GM18867 (cell line): Measurements from ENCODE around the gene FBXO15.

Source experiments
- ATAC-seq: cut with Tn5 transposase; IDR thresholded peaks from one replicate; pipeline ENCODE4 v1.9.1; 2021; ENCODE audit warnings: mild to moderate bottlenecking, moderate library complexity; ENCODE audit not compliant: unreplicated experiment

Gene FBXO15

GRCh38 chr18:74154716-74155115 is 7.1 kb upstream of the FBXO15 start:
- no peak for ATAC-seq

GRCh38 chr18:74153793-74154192 is 6.2 kb upstream of the FBXO15 start:
- no peak for ATAC-seq

- no peak for ATAC-seq
Observed at GRCh38 chr18:74153377-74153776, 5.7 kb upstream of the FBXO15 start.

DNA sequence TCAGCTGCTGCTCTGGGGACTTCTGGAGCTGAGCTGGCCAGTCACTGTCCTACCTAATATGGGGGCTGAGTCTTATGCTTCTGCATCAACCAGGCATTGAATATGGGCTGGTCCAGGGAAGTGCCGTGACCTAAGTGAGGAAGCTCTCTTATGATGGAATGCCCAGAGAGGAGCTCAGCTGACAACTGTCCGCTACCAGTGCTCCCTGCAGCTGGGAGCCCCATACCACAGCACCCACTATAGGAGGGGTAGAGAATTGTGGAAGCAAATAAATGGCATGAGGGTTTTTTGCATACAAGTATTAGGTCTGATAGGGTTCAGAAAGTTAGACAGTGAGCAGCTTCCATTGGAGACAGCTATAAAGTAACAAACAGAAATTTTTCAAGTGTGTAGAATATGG is 5.2 kb upstream of the FBXO15 start:
- no peak for ATAC-seq

DNA sequence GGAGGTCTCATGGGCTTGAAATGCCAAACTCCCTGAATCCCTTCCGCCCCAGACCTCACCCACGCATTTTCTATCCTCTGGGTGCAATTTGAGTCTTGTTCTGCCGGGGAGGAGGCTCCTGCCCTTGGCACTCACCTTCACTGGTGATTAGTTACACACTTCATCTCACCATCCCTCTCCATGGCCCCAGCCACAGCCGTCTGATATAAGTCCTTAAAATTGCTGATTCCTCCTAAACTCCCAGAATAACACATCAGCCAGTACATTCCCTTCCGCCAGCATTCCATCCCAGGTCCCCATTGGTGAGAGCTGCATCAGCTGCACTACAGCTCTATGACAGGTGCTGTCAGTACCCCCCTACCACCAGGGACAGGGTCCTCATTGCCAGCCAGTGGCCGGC is 4.6 kb upstream of the FBXO15 start:
- ATAC-seq: no peak

- no peak for ATAC-seq
Observed at GRCh38 chr18:74149878-74150277, 2.2 kb upstream of the FBXO15 start.

- peak; percentile 24 for ATAC-seq
Observed at GRCh38 chr18:74148543-74149070, 973 bp upstream of the FBXO15 start.

- ATAC-seq: no peak
Observed at GRCh38 chr18:74147491-74147778, 199 bp downstream of the FBXO15 start.

- ATAC-seq: no peak
Observed at GRCh38 chr18:74146756-74147155, 878 bp downstream of the FBXO15 start.

DNA sequence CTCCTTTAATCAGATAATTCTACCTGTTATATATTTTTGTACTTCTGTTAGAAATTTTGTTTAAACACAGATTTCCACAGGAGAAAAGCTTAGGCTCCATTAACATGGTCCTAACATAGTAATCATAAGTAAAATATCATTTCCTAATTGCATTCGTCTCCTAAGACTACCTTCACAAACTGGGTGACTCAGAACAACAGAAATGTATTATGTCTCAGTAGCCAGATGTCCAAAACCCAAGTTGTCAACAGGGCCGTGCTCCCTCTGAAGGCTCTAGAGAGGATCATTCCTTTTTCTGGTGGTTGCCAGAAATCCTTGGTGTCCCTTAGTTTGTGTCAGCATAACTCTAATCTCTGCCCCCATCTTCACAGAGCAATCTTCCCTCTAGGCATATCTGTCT is 5.4 kb downstream of the FBXO15 start:
- ATAC-seq: no peak

GRCh38 chr18:74141667-74142066 is 6.0 kb downstream of the FBXO15 start:
- no peak for ATAC-seq

GRCh38 chr18:74140582-74140981 is 7.1 kb downstream of the FBXO15 start:
- ATAC-seq: no peak

DNA sequence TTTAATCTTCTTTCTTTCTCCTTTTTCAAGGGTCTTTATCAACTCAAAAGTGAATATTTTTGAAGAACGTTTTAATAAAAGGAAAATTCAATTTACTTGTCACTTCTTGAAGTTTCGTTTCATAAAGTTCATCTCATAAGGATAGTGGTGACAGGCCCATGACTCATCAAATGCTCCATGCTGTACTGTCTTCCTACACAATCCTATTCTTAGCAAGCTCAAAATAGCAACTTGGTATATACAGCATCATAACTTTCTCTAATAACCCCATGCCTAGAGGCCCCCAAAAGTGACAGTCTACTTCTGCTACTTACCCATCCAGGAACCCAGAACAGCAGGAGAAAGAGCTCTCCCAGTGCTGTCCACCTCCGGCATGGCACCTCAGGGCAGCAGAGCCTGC is 7.7 kb downstream of the FBXO15 start:
- ATAC-seq: peak; percentile 38

DNA sequence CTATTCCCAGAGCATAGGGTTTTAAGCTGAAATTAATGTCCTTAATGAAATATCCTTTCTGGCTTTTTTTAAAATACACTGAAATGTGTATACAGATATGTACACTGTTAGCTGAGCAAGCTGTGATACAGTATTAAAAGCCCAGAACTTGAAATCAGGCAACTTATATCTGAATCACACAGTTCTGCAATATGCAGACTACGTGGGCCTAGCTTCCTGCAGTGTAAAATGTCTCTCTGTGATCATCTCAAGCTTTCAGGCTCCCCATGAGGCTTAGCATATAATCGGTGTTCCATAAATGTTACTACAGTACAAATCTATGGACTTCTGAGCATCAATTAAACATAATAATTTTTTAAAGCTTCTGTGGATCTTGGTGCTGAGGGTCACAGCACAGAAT is 8.2 kb downstream of the FBXO15 start:
- no peak for ATAC-seq

DNA sequence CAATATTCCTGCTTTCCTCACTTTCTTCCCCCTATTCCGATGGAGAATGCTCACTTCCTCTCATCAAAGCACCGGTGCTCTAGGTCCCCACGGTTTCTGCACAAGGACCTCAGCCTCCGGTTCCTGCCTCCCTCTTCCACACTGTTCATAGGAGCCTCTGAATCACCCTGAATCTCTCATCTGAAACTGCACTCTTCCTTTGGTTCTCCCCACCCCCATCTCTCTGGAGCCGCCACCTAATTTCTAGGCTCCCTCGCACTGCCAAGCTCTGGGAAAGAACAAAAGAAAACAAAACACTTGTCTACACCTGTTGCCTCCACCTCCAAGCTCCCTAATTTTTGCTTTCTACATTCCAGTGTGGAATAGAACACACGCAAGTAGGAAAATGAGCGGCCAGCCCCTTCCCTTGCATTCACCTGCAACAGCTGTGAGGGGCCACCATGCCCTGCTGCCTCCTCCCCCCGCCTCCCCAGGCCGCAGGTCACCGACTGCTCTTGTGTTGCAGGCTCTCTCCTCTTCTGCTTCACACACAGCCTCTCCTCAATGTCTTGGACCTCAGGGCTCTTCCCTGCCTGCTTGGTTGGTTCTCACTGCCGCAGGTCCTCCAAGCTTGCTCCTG is 9.6 kb downstream of the FBXO15 start:
- ATAC-seq: no peak

DNA sequence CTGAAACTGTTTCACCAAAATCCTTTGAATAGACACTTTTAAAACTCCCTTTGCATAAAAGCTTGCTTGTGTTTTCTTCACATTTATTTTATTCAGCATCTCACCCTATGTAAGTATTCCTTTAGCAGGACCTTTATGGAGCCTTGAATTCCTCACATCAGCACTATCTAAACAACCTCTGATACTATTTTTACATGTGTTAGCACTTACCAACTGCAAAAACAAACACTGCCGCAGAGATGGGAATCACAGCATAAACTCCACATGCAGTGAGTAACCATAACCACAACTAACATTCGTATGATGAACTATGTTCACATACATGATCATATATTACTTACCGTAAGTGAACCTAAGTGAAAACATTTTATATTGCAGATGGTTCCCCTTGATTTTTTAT is 15.4 kb downstream of the FBXO15 start:
- no peak for ATAC-seq

- ATAC-seq: no peak
Observed at GRCh38 chr18:74131124-74131523, 16.5 kb downstream of the FBXO15 start.

- ATAC-seq: no peak
Observed at GRCh38 chr18:74128159-74128558, 19.5 kb downstream of the FBXO15 start.

DNA sequence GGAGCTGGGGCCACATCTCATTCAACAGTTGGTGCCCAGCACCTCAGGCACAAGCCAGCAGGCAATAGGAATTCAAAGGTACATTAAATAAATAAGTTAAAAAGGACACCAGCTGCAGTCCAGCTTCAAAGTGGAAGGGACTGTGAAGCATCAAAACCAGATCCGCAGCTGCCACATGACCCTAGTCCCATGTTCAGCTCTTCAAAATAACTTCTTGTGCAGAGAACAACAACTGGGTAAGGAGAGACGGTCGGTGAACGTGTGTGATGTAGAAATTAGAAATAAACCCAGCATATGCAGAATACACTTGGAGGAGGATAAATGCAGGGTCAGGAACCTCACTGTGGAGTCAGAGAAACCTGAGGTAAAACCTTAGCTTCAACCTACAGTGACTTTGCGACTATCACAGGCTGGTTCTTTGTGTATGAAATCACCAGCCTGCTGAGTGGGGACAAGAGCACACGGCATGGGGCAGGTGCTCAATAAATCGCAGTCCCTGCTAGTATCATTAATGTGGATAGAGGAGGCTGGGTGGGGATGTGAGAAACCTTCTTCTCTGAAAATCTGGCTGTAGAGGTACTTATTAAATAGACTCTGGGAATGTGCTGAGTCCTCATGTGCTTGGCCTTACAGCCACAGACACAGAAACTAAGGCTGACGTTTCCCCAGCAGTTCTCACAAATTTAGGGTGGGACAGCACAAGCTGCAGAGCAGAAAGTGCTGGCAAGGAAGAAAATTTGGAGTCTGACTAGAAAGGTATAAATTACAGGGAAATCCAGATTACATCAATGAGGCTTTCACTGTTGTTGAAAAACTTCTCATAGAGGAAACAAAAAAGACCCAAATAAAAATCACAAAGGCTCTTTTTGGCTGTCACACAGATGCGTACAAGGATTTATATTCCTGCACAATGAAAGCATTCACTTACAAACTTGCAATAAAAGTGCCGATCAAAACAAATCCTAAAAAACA is 20.7 kb downstream of the FBXO15 start:
- no peak for ATAC-seq

GRCh38 chr18:74124642-74125041 is 23.0 kb downstream of the FBXO15 start:
- ATAC-seq: no peak

DNA sequence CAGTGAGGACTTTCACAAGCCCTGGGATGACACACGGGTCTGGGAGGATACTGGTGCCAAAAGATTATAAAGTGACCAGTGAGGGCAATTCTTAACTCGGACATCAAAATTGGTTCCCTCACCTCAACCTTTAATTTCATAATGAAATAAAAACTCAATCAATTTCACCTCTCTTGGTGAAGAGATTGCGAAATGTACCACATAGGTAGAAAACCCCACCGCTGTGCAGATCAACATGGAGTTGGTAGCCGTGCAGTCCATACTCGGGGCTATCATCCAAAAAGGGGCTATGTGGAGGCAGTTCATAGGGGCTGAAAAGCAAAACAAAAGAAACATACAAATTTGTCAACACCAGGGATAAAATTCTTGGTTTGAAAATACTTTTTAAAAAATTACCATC is 24.4 kb downstream of the FBXO15 start:
- no peak for ATAC-seq
